ENCODE results near the gene TBC1D2B.
"Not testable (repeated sequence)": the region's sequence is repeated elsewhere in the genome, so short reads cannot be mapped to it uniquely, and the experiment has no call there.

- TF ChIP-seq, protein P1, sequence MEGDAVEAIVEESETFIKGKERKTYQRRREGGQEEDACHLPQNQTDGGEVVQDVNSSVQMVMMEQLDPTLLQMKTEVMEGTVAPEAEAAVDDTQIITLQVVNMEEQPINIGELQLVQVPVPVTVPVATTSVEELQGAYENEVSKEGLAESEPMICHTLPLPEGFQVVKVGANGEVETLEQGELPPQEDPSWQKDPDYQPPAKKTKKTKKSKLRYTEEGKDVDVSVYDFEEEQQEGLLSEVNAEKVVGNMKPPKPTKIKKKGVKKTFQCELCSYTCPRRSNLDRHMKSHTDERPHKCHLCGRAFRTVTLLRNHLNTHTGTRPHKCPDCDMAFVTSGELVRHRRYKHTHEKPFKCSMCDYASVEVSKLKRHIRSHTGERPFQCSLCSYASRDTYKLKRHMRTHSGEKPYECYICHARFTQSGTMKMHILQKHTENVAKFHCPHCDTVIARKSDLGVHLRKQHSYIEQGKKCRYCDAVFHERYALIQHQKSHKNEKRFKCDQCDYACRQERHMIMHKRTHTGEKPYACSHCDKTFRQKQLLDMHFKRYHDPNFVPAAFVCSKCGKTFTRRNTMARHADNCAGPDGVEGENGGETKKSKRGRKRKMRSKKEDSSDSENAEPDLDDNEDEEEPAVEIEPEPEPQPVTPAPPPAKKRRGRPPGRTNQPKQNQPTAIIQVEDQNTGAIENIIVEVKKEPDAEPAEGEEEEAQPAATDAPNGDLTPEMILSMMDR (IDR thresholded peaks at IDR 0.05) = not testable (repeated sequence)
- TF ChIP-seq POLR2A (IDR thresholded peaks at IDR 0.05; ENCODE audit: low read depth); POLR2AphosphoS5 (IDR thresholded peaks at IDR 0.05): not testable (repeated sequence)
These were observed 104.0 kb downstream of the TBC1D2B start for GRCh38 chr15:77973273-77974097.

Data from esophagus muscularis mucosa (tissue), 3 donors.